ENCODE data around the gene CYGB. TPM values are rescaled to one million over a fixed set of nuclear protein-coding genes. Genes with fewer than 3 reads are reported as not detected.

CYGB gene
- total and polyA plus RNA-seq, 2 of the 13 experiments (the other 11 are each of a cell fraction or from before 2014, with no cell fraction given), result 18.9 to 27.1 TPM

DNA sequence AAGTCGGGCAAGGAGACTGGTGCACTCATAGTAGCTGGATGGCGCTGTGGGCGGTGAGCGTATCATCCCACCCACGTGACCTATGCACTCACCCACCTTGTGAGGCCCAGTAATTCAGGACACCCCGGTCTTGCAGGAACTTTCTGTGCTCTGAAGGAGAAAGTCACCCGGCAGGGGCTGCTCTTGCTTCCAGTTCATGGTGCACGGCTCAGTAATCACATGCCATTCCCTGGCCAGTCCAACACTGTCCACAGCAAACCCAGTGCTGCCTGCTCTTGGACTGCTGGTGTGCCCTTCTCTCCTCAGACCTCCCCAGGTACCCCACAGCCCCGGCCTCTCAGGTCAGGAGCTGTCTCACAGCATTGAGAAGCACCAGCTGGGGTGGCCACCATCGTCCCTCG is 19.9 kb downstream of the CYGB start (continued):
- TF ChIP-seq ZNF672 (CRISPR knock-in tag; IDR thresholded peaks at IDR 0.05) (no peak), KAT7 (CRISPR knock-in tag; IDR thresholded peaks at IDR 0.05; ENCODE audit: borderline replicate concordance) (no peak), SNRNP70 (IDR thresholded peaks at IDR 0.05; ENCODE audit: low read depth, low read length) (no peak), ZMYM3 (CRISPR knock-in tag; IDR thresholded peaks at IDR 0.05) (no peak), RAD51 (IDR thresholded peaks at IDR 0.05; ENCODE audit: borderline replicate concordance) (peak; percentile 41; the same call in 1 of the 2 replicates), CENPT (CRISPR knock-in tag; IDR thresholded peaks at IDR 0.05; ENCODE audit: low read depth) (no peak), MIXL1 (CRISPR knock-in tag; IDR thresholded peaks at IDR 0.05) (0 out of 2 replicates have a peak, but pooled peaks have one; percentile 12), LCORL (IDR thresholded peaks at IDR 0.05) (no peak), LCORL (CRISPR knock-in tag; IDR thresholded peaks at IDR 0.05) (0 out of 2 replicates have a peak, but pooled peaks have one; percentile 31), CCAR2 (optimal IDR thresholded peaks at IDR 0.05; ENCODE audit: low read depth, low read length) (no peak), ZFP36L1 (CRISPR knock-in tag; IDR thresholded peaks at IDR 0.05) (no peak), ZNF652 (CRISPR knock-in tag; IDR thresholded peaks at IDR 0.05; ENCODE audit: borderline replicate concordance, low read depth) (no peak), PCBP2 (optimal IDR thresholded peaks at IDR 0.05; ENCODE audit: low read depth, low read length, poor library complexity, severe bottlenecking) (no peak), ZNF496 (CRISPR knock-in tag; IDR thresholded peaks at IDR 0.05; ENCODE audit: insufficient replicate concordance) (no peak), NRL (CRISPR knock-in tag; IDR thresholded peaks at IDR 0.05; ENCODE audit: borderline replicate concordance) (peak; percentile 60; the same call in 1 of the 2 replicates), SAP130 (CRISPR knock-in tag; IDR thresholded peaks at IDR 0.05; ENCODE audit: low read depth) (0 out of 2 replicates have a peak, but pooled peaks have one; percentile 17)
- TF ChIP-seq, protein P1, sequence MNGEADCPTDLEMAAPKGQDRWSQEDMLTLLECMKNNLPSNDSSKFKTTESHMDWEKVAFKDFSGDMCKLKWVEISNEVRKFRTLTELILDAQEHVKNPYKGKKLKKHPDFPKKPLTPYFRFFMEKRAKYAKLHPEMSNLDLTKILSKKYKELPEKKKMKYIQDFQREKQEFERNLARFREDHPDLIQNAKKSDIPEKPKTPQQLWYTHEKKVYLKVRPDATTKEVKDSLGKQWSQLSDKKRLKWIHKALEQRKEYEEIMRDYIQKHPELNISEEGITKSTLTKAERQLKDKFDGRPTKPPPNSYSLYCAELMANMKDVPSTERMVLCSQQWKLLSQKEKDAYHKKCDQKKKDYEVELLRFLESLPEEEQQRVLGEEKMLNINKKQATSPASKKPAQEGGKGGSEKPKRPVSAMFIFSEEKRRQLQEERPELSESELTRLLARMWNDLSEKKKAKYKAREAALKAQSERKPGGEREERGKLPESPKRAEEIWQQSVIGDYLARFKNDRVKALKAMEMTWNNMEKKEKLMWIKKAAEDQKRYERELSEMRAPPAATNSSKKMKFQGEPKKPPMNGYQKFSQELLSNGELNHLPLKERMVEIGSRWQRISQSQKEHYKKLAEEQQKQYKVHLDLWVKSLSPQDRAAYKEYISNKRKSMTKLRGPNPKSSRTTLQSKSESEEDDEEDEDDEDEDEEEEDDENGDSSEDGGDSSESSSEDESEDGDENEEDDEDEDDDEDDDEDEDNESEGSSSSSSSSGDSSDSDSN (CRISPR knock-in tag; IDR thresholded peaks at IDR 0.05), result 0 out of 2 replicates have a peak, but pooled peaks have one; percentile 18
- TF ChIP-seq, protein P2, sequence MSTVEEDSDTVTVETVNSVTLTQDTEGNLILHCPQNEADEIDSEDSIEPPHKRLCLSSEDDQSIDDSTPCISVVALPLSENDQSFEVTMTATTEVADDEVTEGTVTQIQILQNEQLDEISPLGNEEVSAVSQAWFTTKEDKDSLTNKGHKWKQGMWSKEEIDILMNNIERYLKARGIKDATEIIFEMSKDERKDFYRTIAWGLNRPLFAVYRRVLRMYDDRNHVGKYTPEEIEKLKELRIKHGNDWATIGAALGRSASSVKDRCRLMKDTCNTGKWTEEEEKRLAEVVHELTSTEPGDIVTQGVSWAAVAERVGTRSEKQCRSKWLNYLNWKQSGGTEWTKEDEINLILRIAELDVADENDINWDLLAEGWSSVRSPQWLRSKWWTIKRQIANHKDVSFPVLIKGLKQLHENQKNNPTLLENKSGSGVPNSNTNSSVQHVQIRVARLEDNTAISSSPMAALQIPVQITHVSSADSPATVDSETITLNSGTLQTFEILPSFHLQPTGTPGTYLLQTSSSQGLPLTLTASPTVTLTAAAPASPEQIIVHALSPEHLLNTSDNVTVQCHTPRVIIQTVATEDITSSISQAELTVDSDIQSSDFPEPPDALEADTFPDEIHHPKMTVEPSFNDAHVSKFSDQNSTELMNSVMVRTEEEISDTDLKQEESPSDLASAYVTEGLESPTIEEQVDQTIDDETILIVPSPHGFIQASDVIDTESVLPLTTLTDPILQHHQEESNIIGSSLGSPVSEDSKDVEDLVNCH (CRISPR knock-in tag; IDR thresholded peaks at IDR 0.05), result no peak
- TF ChIP-seq, protein P3, sequence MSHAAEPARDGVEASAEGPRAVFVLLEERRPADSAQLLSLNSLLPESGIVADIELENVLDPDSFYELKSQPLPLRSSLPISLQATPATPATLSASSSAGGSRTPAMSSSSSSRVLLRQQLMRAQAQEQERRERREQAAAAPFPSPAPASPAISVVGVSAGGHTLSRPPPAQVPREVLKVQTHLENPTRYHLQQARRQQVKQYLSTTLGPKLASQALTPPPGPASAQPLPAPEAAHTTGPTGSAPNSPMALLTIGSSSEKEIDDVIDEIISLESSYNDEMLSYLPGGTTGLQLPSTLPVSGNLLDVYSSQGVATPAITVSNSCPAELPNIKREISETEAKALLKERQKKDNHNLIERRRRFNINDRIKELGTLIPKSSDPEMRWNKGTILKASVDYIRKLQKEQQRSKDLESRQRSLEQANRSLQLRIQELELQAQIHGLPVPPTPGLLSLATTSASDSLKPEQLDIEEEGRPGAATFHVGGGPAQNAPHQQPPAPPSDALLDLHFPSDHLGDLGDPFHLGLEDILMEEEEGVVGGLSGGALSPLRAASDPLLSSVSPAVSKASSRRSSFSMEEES (CRISPR knock-in tag; IDR thresholded peaks at IDR 0.05), result peak; percentile 32; the same call in 1 of the 2 replicates
- TF ChIP-seq, protein P4, sequence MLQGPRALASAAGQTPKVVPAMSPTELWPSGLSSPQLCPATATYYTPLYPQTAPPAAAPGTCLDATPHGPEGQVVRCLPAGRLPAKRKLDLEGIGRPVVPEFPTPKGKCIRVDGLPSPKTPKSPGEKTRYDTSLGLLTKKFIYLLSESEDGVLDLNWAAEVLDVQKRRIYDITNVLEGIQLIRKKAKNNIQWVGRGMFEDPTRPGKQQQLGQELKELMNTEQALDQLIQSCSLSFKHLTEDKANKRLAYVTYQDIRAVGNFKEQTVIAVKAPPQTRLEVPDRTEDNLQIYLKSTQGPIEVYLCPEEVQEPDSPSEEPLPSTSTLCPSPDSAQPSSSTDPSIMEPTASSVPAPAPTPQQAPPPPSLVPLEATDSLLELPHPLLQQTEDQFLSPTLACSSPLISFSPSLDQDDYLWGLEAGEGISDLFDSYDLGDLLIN (CRISPR knock-in tag; IDR thresholded peaks at IDR 0.05; ENCODE audit: borderline replicate concordance), result no peak
